Panc1 (cell line): ENCODE results near the gene PSMA6. TPM values are rescaled to one million over a fixed set of nuclear protein-coding genes. Genes with fewer than 3 reads are reported as not detected.

Experiments used
- ATAC-seq: fragments of 200-7000 bp; cut with Tn5 transposase; 2 replicates; pipeline ENCODE4 v1.9.1; 2020; ENCODE audit warnings: mild to moderate bottlenecking, moderate library complexity
- BruUV-seq: library from RNA; stranded (reverse); fragments of 400-500 nt; replicated peaks from 2 replicates; lab custom pipeline; 2021; lab: Mats Ljungman, UMichigan
- CTCF ChIA-PET: fragments of 300-600 bp; sonication (Branson Sonifier 250); formaldehyde crosslinking; loops from one replicate; lab custom pipeline; 2022; ENCODE audit warnings: antibody characterized with exemption; lab: Charles Lee
- POLR2A ChIA-PET: fragments of 300-600 bp; sonication (Branson Sonifier 250); formaldehyde crosslinking; loops from one replicate; lab custom pipeline; 2022; ENCODE audit warnings: antibody characterized with exemption; lab: Charles Lee
- DNase-seq: peaks from one replicate; pipeline ENCODE4 v3.0.0-alpha.2; 2010; ENCODE audit warnings: low read depth, low spot score
- H3K27ac ChIP-seq: 2 replicates; pipeline ENCODE4 v1.5.1; 2011; ENCODE audit warnings: mild to moderate bottlenecking, low read length, inconsistent platforms
- H3K27me3 ChIP-seq: fragments of 200-500 bp; sonication (Bioruptor generic); 2 replicates; pipeline ENCODE4 v1.6.0; 2014; ENCODE audit warnings: low read length, inconsistent platforms; ENCODE audit not compliant: control insufficient read depth, insufficient read depth
- H3K36me3 ChIP-seq: fragments of 200-500 bp; sonication (Bioruptor generic); 2 replicates; pipeline ENCODE4 v1.5.1; 2014; ENCODE audit warnings: inconsistent platforms, mild to moderate bottlenecking, low read length, moderate library complexity; ENCODE audit not compliant: control insufficient read depth, insufficient read depth
- H3K4me1 ChIP-seq: 2 replicates; pipeline ENCODE4 v1.5.1; 2011; ENCODE audit warnings: inconsistent platforms, mild to moderate bottlenecking, low read length, moderate library complexity; ENCODE audit not compliant: control insufficient read depth, insufficient read depth
- H3K4me3 ChIP-seq, 2 experiments: 2 replicates each; pipeline ENCODE4 v1.5.1; 2011 to 2012; ENCODE audit warnings: low read depth in 2 of 2, low read length in 2 of 2, mild to moderate bottlenecking in 2 of 2, inconsistent platforms in 1 of 2, moderate library complexity in 1 of 2
- H3K9me3 ChIP-seq: fragments of 200-500 bp; sonication (Bioruptor generic); 2 replicates; pipeline ENCODE4 v1.5.1; 2014; ENCODE audit warnings: low read depth, mild to moderate bottlenecking, inconsistent platforms, low read length, moderate library complexity; ENCODE audit not compliant: control insufficient read depth, insufficient read depth
- POLR2AphosphoS5 ChIP-seq: IDR thresholded peaks from 2 replicates; pipeline ENCODE4 v1.6.1; 2012; ENCODE audit warnings: mild to moderate bottlenecking, low read depth, low read length, moderate library complexity
- SIN3A ChIP-seq: IDR thresholded peaks from 2 replicates; pipeline ENCODE4 v1.6.1; 2012; ENCODE audit warnings: low read depth, mild to moderate bottlenecking, low read length, moderate library complexity, borderline replicate concordance; ENCODE audit not compliant: insufficient read depth
- TCF7L2 ChIP-seq: IDR thresholded peaks from 2 replicates; pipeline ENCODE4 v1.6.1; 2011; ENCODE audit warnings: mild to moderate bottlenecking, low read depth, low read length, inconsistent platforms
- in situ Hi-C: cut with HindIII; loops from 2 replicates; pipeline ENCODE4 v1.10.0; 2016; ENCODE audit warnings: low sequenced_read_pairs, low pct_unique_long_range_greater_than_20kb
- intact Hi-C: fragments of 100-400 bp; cut with micrococcal nuclease; formaldehyde crosslinking; loops from one replicate; pipeline ENCODE4 v1.10.0; 2022; ENCODE audit not compliant: unreplicated experiment
- total RNA-seq: library from RNA; stranded (reverse); gene quantifications from one replicate; pipeline ENCODE4 v1.2.1, GENCODE V29; 2021; ENCODE audit not compliant: unreplicated experiment
- TF ChIP-seq, protein P1 (sequence below): fragments of 450-650 bp; IDR thresholded peaks from 2 replicates; pipeline ENCODE4 v1.5.1; 2017; ENCODE audit warnings: mild to moderate bottlenecking
- TF ChIP-seq, protein P2 (sequence below), 2 experiments: IDR thresholded peaks; 2 replicates each; pipeline ENCODE4 v1.6.1; 2011 to 2012; ENCODE audit warnings: low read depth in 2 of 2, control low read depth in 1 of 2, low read length in 1 of 2, mild to moderate bottlenecking in 1 of 2, moderate library complexity in 1 of 2; ENCODE audit not compliant: insufficient read depth in 1 of 2

PSMA6 gene
- total RNA-seq, 1 experiment from 2014 or later = 197 TPM

DNA sequence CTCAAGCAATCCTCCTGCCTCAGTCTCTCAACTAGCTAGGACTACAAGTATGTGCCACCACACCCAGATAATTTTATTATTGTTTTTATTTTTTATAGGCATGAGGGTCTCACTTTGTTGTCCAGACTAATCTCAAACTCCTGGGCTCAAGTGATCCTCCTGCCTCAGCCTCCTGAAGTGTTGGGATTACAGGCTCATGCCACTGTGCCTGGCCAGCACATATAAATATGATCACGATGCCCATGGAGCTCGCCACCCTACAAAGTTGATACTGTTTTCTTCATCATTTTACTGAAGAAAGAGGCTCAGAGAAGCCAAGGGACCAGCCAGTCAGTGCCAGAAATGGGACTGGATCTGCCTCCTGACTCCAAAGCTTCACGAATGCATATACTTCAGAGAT, 59.3 kb downstream of the PSMA6 start:
- ATAC-seq = no peak
- POLR2A ChIA-PET = no interaction called here
- Histone ChIP-seq H3K27me3 (no peaks in the 10 kb centered on the region), H3K4me3 (no peak overlapping the region), H3K9me3 (no peaks in the 10 kb centered on the region), H3K27ac (peak overlapping the region; percentile 63; the same call in 1 of the 2 replicates), H3K36me3 (no peaks in the 10 kb centered on the region), H3K4me1 (peaks cover 46% of the 10 kb centered on the region)
- CTCF ChIA-PET = interaction anchor here (0.6 kb wide), 1 partner anchor 50 kb away, joined by 7 read pairs; no protein-coding TSS in a partner anchor
- TF ChIP-seq, protein P1, sequence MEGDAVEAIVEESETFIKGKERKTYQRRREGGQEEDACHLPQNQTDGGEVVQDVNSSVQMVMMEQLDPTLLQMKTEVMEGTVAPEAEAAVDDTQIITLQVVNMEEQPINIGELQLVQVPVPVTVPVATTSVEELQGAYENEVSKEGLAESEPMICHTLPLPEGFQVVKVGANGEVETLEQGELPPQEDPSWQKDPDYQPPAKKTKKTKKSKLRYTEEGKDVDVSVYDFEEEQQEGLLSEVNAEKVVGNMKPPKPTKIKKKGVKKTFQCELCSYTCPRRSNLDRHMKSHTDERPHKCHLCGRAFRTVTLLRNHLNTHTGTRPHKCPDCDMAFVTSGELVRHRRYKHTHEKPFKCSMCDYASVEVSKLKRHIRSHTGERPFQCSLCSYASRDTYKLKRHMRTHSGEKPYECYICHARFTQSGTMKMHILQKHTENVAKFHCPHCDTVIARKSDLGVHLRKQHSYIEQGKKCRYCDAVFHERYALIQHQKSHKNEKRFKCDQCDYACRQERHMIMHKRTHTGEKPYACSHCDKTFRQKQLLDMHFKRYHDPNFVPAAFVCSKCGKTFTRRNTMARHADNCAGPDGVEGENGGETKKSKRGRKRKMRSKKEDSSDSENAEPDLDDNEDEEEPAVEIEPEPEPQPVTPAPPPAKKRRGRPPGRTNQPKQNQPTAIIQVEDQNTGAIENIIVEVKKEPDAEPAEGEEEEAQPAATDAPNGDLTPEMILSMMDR = no peak
- TF ChIP-seq POLR2AphosphoS5 = no peak
- TF ChIP-seq TCF7L2 = no peak
- TF ChIP-seq SIN3A = no peak
- TF ChIP-seq, protein P2, sequence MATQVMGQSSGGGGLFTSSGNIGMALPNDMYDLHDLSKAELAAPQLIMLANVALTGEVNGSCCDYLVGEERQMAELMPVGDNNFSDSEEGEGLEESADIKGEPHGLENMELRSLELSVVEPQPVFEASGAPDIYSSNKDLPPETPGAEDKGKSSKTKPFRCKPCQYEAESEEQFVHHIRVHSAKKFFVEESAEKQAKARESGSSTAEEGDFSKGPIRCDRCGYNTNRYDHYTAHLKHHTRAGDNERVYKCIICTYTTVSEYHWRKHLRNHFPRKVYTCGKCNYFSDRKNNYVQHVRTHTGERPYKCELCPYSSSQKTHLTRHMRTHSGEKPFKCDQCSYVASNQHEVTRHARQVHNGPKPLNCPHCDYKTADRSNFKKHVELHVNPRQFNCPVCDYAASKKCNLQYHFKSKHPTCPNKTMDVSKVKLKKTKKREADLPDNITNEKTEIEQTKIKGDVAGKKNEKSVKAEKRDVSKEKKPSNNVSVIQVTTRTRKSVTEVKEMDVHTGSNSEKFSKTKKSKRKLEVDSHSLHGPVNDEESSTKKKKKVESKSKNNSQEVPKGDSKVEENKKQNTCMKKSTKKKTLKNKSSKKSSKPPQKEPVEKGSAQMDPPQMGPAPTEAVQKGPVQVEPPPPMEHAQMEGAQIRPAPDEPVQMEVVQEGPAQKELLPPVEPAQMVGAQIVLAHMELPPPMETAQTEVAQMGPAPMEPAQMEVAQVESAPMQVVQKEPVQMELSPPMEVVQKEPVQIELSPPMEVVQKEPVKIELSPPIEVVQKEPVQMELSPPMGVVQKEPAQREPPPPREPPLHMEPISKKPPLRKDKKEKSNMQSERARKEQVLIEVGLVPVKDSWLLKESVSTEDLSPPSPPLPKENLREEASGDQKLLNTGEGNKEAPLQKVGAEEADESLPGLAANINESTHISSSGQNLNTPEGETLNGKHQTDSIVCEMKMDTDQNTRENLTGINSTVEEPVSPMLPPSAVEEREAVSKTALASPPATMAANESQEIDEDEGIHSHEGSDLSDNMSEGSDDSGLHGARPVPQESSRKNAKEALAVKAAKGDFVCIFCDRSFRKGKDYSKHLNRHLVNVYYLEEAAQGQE (IDR thresholded peaks at IDR 0.05; ENCODE audit: insufficient read depth in 1 of 2, low read depth in 2 of 2, low read length in 1 of 2) = no peak
- intact Hi-C loops (no loop called here), in situ Hi-C loops (no loop called here)
- BruUV-seq = no TSS peak
- DNase-seq = no peak

DNA sequence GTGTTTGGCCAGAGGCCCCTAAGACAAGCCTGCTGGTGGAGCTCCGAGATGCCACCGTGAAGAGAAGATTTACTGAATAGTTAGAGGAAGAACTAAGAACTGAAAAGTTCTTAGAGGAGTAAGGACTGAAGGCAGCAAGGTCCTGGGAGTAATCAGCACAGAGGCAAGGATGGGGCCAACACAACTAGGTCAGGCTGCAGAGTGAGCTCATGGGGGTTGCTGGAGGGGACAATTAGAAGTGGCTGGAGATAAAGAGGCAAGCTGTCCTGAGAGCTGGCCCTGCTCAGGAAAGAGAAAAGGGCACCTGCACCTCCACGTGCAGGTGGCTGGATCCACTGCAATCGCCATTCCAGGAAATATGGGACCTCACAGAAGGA, 59.7 kb downstream of the PSMA6 start:
- no peak for TF ChIP-seq POLR2AphosphoS5
- TF ChIP-seq, protein P1 = no peak
- H3K36me3 ChIP-seq = no peaks in the 10 kb centered on the region
- ChIA-PET CTCF (interaction anchor here (0.6 to 0.7 kb wide), 2 partner anchors 23 to 50 kb away, joined by 4 to 7 read pairs; no protein-coding TSS in a partner anchor), POLR2A (no interaction called here)
- intact Hi-C loops = no loop called here
- in situ Hi-C loops = no loop called here
- no peak for ATAC-seq
- no peaks in the 10 kb centered on the region for H3K9me3 ChIP-seq
- DNase-seq = no peak
- H3K4me1 ChIP-seq = peaks cover 44% of the 10 kb centered on the region
- H3K27ac ChIP-seq = peak overlapping the region; percentile 63; the same call in 1 of the 2 replicates
- no peak overlapping the region for H3K4me3 ChIP-seq
- no TSS peak for BruUV-seq
- no peaks in the 10 kb centered on the region for H3K27me3 ChIP-seq
